Effector memory CD4-positive, alpha-beta T cell (primary cell): Measurements from ENCODE around the gene SH3GL3.

Source experiments
- DNase-seq, 3 donors: peaks; one replicate each; pipeline ENCODE4 v3.0.0-alpha.2; 2020
- H3K27ac ChIP-seq: 2 replicates; pipeline ENCODE4 v1.7.0; 2013; ENCODE audit warnings: mild to moderate bottlenecking, low read length, moderate library complexity; ENCODE audit not compliant: insufficient read depth, poor library complexity, severe bottlenecking
- H3K27me3 ChIP-seq: replicated peaks from 2 replicates; pipeline ENCODE4 v1.7.0; 2013; ENCODE audit warnings: mild to moderate bottlenecking, low read length; ENCODE audit not compliant: insufficient read depth, control insufficient read depth, poor library complexity, severe bottlenecking
- H3K36me3 ChIP-seq: 2 replicates; pipeline ENCODE4 v1.7.0; 2013; ENCODE audit warnings: mild to moderate bottlenecking, low read length, moderate library complexity; ENCODE audit not compliant: control insufficient read depth, insufficient read depth
- H3K4me1 ChIP-seq: 2 replicates; pipeline ENCODE4 v1.7.0; 2013; ENCODE audit warnings: low read length, mild to moderate bottlenecking; ENCODE audit not compliant: control insufficient read depth, insufficient read depth, poor library complexity, severe bottlenecking
- H3K4me3 ChIP-seq: 2 replicates; pipeline ENCODE4 v1.7.0; 2013; ENCODE audit warnings: low read length, low read depth, mild to moderate bottlenecking; ENCODE audit not compliant: insufficient read depth, poor library complexity, severe bottlenecking
- H3K9me3 ChIP-seq: 2 replicates; pipeline ENCODE4 v1.7.0; 2013; ENCODE audit warnings: mild to moderate bottlenecking, low read length, moderate library complexity; ENCODE audit not compliant: control insufficient read depth

The SH3GL3 gene

DNA sequence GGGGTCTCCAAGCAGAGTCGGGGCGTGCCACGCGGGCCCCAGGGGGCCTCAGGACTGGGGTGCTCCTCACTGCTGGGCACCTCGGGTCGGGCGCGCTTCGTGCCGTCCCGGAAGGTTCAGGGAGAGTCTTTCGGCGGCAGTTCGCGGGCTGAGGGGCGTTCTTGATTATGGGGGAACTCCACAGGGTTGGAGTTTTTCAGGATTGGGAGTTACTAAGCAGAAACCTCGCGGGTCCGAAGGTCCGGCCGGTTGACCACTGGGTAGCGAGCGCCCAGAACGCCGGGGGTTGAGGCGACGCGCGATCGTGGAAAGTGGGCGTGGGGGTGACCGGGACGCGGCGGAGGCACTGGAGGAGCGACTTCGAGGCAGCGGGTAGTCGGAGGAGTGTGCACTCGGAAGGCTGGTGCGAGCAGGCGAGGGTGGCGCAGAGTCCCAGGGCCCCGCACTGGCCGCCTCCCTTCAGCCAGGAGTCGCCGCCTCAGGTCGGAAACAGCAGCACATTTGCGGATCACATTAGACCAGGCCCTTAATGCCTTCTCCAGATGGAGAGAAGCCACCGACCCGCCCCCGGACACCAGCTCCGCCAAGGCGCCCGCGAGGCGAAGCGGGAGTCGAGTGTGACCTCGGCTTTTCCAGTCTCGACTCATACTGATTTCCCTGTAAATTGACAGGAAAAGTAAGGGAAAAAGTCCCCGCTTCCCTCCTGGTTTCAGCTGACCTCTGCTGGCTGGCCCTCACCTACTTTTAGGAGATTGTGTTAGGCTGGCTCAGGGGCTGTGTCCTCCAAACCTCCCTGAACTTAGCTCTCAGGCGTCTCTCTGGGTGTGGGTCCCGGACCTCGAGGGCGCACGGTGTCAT is 207.5 kb downstream of the SH3GL3 start:
- no peak for DNase-seq
- H3K9me3 ChIP-seq, result no peaks in the 10 kb centered on the region
- no peak overlapping the region for H3K27ac ChIP-seq
- no peaks in the 10 kb centered on the region for H3K4me1 ChIP-seq
- no peak overlapping the region for H3K4me3 ChIP-seq
- peaks cover 7% of the 10 kb centered on the region for H3K27me3 ChIP-seq
- H3K36me3 ChIP-seq, result no peaks in the 10 kb centered on the region

DNA sequence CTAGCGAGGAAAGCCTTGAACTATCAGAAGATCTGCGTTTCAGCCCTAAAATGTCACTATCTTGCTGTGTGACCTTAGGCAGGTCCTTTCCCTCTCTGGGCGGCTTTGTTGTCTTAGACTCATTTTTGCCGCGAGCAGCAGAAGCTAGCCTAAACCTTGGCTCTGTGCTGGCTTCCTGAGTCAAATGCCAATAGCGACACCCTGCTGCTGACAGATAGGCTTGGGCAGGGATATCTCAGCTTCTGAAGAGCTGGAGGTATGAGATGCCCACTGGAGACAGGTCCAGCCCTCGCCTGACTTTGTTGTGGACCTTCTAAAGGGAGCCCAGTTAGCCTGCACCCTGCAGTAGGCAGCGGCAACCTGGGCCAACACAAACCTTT is 208.1 kb downstream of the SH3GL3 start:
- Histone ChIP-seq H3K27me3 (peaks cover 7% of the 10 kb centered on the region), H3K4me1 (no peaks in the 10 kb centered on the region), H3K4me3 (no peak overlapping the region), H3K9me3 (no peaks in the 10 kb centered on the region), H3K36me3 (no peaks in the 10 kb centered on the region), H3K27ac (no peak overlapping the region)
- DNase-seq, result no peak

DNA sequence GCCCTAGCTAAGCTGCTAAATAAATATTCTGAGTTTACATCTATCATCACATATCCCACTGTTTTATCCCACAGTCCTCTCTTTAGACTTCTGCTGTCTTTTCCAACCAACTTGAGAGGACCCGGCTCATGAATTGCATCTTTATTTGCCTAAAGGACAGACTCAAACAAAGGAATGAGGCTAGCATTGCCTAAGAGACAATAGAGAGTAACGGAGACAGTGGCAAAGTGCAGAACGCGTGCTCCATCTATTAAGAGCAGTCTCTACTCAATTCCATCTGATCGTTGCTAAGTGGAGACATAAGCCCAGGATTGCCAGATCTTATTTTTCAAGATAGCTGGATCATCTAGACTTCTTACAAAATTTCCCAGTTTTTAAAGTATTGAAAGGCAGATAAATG is 209.1 kb downstream of the SH3GL3 start:
- no peak for DNase-seq
- Histone ChIP-seq H3K36me3 (no peaks in the 10 kb centered on the region), H3K4me3 (no peak overlapping the region), H3K27ac (no peak overlapping the region), H3K9me3 (no peaks in the 10 kb centered on the region), H3K27me3 (peaks cover 7% of the 10 kb centered on the region), H3K4me1 (no peaks in the 10 kb centered on the region)

DNA sequence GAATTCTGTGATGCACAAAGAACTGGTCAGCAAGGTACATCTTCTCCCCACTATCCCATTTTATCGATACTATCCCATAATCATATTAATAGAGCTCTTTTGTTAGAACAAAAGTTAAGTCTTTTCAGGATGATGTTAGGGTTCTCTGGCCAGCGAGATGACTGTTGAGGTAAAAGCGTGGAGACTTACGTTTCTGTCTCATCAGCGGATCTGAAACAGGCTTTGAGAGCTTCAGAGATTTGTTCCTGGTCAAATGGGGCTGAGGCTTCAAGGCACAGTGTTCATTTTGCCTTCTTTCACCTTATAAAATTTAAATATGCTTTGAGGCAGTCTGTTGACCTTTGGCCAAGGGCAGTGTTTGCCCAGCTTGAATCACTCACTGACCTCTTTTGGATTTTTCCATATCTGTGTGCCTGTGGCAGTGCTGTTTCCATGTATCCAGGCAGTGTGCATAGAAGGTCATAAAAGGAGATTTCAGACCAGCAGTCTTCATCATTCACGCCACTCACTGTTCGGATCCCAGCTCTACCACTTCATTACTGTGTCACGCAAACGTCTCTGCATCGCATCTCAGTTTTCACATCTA is 209.9 kb downstream of the SH3GL3 start:
- Histone ChIP-seq H3K4me1 (no peaks in the 10 kb centered on the region), H3K9me3 (no peaks in the 10 kb centered on the region), H3K4me3 (no peak overlapping the region), H3K36me3 (no peaks in the 10 kb centered on the region), H3K27ac (no peak overlapping the region), H3K27me3 (peaks cover 7% of the 10 kb centered on the region)
- no peak for DNase-seq

DNA sequence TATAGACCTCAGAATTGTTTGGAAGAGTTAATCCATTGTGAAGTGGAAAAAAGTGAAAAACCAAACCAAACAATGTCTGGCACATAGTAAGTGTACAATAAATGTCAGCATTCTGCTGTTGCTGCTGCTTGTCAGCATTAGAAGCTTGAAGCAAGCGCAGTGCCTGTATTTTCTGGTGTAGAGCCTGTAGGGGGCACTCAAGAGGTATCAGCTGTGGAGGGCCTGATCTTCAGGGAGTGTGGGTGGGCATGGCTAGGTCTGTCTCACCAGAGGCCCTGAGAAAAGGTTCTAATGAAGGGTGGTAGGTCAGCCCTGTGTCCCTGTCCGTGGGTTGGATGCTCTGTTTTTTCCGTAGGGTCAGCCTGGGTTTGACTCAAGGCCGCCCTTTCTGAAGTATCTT is 210.4 kb downstream of the SH3GL3 start:
- H3K36me3 ChIP-seq, result no peaks in the 10 kb centered on the region
- H3K27ac ChIP-seq, result no peak overlapping the region
- H3K27me3 ChIP-seq, result peaks cover 6% of the 10 kb centered on the region
- no peak overlapping the region for H3K4me3 ChIP-seq
- no peaks in the 10 kb centered on the region for H3K4me1 ChIP-seq
- no peaks in the 10 kb centered on the region for H3K9me3 ChIP-seq
- DNase-seq, result no peak

DNA sequence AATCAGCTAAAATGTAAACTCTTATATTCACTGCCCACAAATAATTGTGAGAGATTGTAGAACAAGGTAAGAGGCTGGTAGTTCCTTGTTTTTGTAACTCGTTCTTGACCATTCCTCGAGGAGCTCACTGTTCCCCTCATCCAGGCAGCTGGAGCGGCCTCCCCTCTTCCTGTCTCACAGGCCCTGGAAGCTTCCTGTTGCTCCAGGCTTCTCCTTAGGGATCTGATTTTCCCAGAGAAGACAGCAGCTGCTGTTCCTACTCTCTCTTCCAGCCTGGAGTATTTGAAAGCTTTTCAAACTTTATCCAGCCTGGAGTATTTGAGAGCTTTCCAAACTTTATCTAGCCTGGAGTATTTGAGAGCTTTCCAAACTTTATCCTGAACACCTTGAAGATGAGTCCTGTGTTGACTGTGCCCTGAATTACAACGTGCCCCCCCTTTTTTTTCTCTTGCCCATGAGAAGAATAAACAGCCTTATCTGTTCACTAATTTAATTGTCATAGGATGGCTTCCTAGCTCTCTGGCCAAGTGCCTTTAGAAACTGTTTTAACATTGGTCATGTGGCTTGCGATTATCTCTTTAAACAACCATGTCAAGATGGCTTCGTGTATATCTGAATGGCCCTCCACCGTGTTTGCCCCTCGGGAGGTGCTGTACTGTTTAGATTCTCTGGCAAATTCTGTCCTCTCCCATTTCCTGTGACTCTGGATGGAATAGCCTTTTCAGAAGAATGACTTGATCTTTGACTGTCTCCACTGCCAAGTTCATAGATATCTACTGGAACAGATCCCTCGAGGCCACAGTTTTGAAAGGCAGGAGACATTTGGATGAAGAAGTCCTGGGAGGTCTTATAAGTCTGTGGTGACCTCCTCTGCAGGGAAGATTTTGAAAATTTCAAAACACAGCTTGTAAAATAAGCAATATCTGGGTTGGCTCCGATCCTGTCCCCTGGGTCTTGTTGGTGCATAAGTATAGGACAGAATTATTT is 211.6 kb downstream of the SH3GL3 start:
- H3K4me3 ChIP-seq, result no peak overlapping the region
- no peaks in the 10 kb centered on the region for H3K36me3 ChIP-seq
- no peak overlapping the region for H3K27ac ChIP-seq
- H3K9me3 ChIP-seq, result no peaks in the 10 kb centered on the region
- peaks cover 3% of the 10 kb centered on the region for H3K27me3 ChIP-seq
- DNase-seq, result no peak
- no peaks in the 10 kb centered on the region for H3K4me1 ChIP-seq

DNA sequence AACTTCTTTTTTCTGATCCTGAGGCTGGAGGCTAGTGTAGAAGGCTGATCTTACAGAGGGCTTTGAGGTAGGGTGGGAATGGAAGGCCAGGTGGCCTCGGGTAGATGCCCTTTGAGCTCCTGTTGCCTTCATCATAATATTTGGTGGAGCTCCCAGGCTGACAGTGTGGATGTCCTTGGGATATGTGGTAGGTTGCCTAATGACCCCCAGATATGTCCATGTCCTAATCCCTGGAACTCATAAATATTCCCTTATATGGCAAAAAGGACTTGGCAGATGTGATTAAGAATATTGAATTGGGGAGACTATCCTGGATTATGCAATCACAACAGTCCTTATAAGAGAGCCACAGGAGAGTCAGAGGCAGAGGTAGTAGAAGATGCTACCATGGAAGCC is 212.3 kb downstream of the SH3GL3 start:
- Histone ChIP-seq H3K4me1 (no peaks in the 10 kb centered on the region), H3K36me3 (no peaks in the 10 kb centered on the region), H3K4me3 (no peak overlapping the region), H3K9me3 (no peaks in the 10 kb centered on the region), H3K27ac (no peak overlapping the region), H3K27me3 (no peaks in the 10 kb centered on the region)
- DNase-seq, result no peak

DNA sequence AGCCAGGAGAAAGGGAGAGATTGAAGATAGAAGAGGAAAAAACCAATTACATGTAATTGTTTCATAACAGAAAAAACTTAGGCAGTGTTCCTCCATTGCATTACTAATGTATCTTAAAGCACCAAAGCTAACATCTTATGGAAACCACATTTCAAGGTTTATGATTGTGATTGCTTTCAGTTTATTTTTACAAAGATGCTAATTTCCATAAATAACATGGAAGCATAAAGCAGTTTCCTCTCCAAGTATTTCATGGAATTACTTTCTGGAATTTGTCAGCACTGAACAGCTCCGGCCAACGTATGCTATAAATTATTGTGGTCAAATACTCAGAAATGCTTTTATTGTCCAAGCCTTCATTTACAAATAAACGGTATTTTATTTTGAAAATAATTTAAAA is 218.3 kb downstream of the SH3GL3 start:
- no peaks in the 10 kb centered on the region for H3K4me1 ChIP-seq
- no peak overlapping the region for H3K27ac ChIP-seq
- no peaks in the 10 kb centered on the region for H3K27me3 ChIP-seq
- H3K4me3 ChIP-seq, result no peak overlapping the region
- H3K36me3 ChIP-seq, result no peaks in the 10 kb centered on the region
- no peak for DNase-seq
- no peaks in the 10 kb centered on the region for H3K9me3 ChIP-seq
